Muscle of back (tissue), 13 donors: ENCODE results near the gene PADI1. TPM values are rescaled to one million over a fixed set of nuclear protein-coding genes. Genes with fewer than 3 reads are reported as not detected.

Experiments used
- DNase-seq, 3 donors: peaks; one replicate each; pipeline versions ENCODE4 v3.0.0 to v3.0.0-alpha.2; 2013
- long read RNA-seq, 9 donors: transcript quantifications; one replicate each; lab custom pipeline, GENCODE V29; 2026
- polyA plus RNA-seq, 10 donors: library from polyadenylated mRNA; unstranded; fragments of 120-200 nt; gene quantifications; one replicate each; pipeline ENCODE4 v1.2.1, GENCODE V29; 2013; ENCODE audit not compliant: insufficient read length in 10 of 10

The PADI1 gene, protein sequence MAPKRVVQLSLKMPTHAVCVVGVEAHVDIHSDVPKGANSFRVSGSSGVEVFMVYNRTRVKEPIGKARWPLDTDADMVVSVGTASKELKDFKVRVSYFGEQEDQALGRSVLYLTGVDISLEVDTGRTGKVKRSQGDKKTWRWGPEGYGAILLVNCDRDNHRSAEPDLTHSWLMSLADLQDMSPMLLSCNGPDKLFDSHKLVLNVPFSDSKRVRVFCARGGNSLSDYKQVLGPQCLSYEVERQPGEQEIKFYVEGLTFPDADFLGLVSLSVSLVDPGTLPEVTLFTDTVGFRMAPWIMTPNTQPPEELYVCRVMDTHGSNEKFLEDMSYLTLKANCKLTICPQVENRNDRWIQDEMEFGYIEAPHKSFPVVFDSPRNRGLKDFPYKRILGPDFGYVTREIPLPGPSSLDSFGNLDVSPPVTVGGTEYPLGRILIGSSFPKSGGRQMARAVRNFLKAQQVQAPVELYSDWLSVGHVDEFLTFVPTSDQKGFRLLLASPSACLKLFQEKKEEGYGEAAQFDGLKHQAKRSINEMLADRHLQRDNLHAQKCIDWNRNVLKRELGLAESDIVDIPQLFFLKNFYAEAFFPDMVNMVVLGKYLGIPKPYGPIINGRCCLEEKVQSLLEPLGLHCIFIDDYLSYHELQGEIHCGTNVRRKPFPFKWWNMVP
- polyA plus RNA-seq = under 1 TPM; 0.15 to 0.97 (median 0.34) TPM
- long read RNA-seq, donor 1 = 0 reads
- long read RNA-seq, donor 2 = 0 reads
- long read RNA-seq, donor 3 = 0 reads
- long read RNA-seq, donor 4 = 0 reads
- long read RNA-seq, donor 5 = 0 reads
- long read RNA-seq, donor 6 = 0 reads
- long read RNA-seq, donor 7 = 0 reads
- long read RNA-seq, donor 8 = 0 reads
- long read RNA-seq, donor 9 = 0 reads

DNA sequence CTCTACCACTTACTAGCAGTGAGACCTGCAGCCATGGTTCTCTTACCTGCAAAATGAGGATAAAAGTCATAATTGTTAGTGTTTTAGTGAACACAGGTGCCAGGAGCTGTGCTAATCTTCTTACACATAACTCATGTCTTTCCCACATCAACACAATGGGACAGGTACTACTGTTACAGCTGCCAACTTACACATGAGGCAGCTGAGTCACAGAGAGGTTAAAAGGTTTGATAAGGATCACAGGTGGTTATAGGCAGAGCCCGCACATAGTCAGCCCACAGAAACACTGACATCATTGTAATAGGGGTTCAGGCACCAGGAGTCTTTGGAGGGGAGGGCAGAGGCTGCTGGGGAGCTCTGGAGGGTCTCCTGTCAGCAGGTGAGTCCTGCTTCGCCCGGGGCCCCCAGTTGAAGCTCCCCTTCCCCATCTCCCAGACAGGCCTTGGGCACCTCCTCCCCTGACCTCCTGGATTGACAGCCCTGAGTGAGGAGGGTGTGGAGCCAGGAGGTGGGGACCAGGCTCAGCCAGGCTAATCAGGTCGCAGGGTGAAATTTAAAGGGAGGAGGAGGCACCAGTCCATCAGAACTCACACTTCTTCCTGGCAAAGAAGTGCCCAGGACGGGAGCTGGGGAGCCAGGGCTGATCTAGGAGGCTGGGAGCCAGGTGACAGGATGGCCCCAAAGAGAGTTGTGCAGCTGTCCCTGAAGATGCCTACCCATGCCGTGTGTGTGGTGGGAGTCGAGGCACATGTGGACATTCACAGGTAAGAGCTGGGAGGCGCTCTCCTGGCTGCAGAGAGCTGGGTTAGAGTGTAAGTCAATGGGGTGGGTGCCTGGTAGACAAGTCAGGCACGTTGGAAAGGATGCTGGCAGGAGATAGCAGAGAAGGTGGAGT is at the start of gene PADI1:
Gene PADI1, plus strand, starts transcription at position 583 of the 895 bp plus-strand sequence. Its CDS starts 90 bp downstream, at position 673.
- no peak for DNase-seq

DNA sequence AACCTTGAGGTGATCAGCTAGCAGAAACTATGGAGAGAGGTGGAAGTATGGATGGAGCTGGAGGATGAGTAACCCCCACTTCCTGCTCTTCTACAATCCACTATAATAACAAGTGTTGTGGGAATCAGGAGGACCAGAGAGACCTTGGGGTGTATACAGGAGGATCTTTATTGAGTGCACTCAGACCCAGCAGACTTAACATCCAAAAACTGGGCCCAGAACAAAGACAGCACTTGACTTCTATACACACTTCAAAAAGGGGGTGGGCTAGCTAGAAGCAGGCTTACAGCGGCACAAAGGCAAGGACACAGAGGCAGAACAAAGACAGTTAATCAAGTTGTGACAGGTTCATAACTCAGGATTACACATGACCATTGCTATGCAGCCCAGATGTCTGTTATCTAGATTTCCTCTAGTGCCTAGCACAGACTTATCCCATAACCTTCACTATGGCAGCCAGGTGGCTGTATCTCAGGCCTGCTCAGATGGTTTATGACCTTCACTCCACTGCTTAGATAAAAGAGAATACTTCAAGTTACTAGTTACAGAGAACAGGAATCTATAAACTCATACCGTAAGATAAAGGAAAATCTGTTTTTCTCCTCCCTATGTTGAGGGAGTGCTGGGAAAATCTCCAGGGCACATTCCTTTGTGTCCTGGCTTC is 49.5 kb upstream of the PADI1 start:
- no peak for DNase-seq

DNA sequence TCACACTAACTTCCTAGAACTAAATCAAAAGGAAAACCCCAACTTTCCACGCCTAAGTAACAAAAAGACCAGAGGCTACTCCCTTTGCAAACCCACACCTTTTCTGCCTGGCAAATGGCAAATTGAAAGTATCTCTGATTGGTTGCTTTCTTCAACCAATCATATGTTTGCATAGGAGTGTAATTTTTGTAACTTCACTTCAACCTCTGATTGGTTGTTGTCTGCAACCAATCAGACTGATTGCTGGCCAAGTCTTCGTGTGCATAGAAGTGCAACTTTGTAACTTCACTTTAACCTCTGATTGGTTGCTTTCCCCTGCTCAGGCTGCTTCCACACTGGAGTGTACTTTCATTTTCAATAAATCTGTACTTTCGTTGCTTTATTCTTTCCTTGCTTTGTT is 48.8 kb upstream of the PADI1 start:
- no peak for DNase-seq

DNA sequence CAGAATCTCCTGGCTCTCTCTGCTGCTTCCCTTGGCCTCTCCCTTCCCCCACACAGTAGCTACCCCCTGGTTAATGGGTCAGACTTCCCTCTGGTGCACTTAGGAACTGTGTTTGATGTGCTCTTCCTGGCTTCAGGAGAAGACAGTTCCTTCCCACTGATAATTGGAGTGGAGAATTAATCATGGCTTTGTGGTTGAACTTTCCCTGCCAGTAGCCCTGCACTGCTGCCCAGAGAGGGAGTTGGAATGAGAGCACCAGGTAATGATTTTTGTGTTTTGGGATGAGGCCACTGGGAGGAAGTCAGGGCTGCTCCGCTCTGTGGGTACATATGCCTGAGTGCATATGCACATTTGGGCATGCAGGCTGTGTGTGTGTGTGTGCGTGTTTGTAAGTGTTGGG is 46.0 kb upstream of the PADI1 start:
- no peak for DNase-seq

DNA sequence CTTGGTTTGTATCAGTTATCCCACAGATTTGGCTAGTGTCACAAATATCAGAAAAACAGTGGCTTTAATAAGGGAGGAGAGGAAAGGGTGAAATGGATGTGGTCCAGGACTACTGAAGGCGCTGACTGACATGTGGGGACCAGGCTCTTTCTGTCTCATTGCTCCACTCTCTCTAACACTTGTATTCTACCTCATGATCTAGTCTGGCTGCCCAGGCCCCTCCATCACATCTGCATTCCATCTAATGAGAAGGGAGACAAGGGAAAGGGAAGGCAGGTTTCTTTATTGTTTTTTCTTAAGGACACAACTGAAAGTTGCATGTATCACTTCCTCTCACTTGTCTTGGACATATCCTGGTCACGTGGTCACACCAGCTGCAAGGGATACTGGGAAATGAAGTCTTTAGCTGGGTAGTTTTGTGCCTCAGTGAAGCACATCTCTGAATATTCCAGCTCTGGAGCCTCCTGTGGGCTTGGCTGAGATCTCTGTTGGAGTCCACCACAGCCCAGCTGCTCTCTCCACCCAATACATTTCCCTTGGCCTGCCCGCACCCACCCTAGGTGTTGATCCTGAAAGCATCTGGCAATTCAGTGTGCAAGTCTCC is 43.7 kb upstream of the PADI1 start:
- no peak for DNase-seq

DNA sequence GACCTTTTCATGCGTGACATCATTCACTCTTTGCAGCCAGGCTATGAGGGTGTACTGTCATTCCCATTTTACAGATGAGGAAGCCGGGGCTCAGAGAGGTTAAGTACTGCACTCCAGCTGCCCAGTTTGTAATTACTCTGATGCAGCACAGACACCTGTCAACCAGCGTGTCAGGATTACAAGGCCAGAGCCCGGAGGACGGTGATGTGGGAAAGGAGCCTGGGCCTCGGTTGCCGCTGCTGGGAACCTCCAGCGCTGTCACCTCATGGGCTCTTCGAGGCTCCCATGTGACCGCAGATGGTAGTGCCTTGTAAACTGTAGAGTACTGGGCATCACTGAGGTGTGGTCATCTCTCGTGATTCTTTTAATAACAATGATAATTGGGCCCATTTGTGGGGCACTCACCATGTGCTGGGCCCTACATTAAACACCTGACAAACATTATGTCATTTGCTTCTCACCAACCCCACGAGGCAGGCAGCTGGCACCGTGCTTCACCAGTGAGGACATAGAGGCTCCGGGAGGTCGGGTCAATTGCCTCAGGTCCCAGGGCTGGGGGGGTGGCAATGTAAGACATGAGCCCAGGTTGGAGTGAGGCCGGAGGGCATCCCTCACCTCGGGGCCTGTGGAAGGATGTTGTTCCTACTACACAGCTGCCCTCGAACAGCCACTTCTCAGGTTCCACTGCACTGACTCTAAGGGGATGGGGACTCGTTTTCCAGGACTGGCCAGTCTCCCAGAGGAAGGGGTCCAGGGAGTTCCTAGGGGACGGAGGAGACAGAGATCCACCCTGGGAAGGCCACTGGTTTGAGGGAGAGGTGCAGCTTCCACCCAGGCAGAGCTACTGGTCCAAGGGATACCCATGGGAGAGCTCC is 42.8 kb upstream of the PADI1 start:
- no peak for DNase-seq

DNA sequence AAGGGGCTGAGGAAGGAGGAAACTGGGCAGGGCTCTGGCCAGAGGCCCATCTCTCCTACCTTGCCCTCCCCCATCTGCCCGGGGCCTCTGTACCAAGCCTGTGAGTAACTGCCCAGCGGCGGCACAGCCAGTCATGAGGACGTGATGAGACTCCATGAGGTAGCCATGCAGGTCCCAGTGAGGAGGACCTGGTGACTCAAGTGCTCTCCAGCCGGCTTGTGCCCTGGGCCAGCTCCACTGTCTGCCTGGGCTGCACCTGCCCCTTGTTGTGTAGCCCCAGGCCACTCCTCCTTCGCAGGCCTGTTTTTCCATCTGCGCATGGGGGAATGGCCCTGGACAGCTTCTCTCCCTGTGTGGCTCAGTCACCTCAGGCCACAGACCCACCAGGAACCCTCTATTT is 42.0 kb upstream of the PADI1 start:
- no peak for DNase-seq

DNA sequence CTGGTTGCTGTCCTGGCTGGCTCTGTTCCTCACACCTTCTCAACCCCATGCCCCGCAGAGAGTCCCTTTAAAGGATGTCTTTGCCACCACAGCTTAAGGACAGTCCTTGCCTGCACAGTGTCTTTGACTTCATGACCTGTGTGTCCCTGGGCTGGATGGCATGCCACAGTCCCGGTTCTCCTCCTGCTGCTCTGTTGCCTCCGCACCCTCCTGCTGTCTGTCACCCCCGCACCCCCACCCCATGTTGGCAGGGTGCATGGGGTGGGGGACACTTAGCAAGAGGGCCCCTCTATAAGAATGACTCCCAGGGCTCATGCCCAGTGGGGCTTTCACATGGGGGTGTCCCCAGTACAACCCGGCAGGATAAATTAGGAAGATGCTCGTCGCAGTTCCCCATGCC is 41.6 kb upstream of the PADI1 start:
- DNase-seq = no peak

DNA sequence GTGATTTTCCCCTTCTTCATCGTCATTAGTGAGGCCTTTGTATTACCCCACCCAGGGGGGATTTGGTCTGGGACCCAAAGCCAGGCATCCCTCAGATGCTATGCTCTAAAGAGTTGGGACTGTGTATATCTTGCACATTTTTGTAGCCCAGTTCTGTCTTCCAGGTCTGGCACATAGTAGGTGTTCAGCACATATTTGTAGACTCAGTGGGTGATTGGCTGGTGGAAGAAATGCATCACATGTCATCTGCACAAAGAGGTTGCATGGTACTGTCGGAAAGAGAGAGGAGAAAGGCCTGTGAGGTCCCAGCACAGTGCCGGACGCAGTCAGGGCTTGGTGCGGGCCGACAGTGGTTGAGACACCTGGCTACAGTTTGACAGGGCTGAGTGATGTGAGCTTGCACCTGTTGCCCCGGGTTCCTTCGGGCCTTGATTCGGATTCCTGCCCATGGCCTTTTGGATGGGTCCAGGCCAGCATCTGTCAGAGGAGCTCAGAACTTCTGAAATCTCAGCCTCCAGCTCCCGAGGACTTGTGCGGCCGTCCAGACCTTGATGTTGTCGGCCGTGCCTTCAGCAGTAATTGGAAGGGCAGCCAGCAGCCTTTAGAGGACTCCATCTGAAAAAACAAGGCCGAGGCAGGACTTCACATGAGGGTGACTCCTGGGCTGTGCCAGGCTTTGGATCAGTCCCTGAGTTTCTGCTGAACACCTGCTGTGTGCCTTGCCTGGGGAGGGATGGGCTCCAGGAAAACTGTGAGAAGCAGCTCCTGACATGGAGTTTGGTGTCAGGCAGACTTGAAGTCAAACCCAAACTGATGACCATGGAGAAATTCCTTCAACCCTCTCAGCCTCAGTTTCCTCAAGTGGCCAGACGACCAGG is 40.9 kb upstream of the PADI1 start:
- DNase-seq = no peak

DNA sequence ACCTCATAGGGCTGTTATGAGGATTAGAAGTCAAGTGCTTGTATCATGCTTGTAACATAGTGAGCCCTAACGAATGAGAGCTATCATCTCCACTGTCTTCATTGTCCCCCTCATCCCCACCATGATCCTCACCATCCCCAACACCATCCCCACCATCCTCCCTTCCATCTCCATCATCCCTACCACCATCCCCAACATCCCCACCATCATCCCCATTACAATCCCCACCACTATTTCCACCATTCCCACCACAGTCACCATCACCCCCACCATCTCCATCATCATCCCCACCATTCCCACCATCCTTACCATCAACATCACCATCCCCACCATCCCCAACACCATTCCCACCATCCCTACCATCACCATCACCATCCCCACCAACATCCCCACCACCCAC is 39.1 kb upstream of the PADI1 start:
- no peak for DNase-seq

DNA sequence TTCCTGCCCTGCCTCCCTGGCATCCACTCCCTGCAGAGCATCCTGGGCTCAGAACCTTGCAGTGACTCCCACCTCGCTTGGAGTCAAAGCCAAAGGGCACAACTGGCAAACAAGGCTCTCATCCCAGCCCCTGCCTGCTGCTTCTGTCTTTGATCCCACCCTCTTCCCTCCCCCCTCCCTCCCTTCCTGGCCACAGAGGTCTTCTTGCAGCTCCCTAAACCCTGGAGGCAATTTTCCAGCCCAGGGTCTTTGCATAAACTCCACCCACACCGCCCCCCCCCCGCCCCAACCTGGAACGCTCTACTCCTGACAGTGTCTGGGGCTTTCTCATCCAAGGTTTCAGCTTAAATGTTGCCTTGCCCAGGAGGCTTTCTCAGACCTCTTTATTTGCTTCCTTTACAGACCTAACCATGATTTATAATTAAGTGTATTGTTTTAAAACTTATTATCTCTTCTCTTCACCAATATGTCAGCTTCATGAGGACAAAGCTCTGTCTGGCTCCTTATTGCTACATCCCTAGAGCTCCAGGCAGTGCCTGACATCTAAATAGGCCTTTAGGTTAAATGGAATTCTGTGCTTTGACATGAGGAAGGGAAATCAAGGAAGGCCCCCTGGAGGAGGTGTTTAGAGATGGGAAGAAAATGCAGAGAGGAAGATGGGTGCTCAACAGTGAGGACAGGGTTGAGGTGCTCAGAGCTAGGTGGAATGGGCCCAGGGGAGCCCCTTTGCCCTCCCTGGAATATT is 37.7 kb upstream of the PADI1 start:
- DNase-seq = no peak

DNA sequence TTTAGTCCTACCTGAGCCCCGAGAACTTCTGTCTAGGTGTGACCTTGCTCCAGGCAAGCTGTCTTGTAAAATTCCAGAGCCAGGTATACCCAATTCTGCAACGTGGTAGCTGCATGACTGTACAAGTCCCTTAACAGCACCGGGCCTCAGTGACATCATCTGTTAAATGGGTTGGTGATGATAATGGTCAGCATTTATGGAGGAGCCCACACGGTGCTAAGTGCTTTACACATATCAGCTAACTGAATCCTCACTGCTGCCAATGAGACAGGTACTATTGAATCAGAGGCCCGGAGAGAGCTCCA is 37.2 kb upstream of the PADI1 start:
- no peak for DNase-seq

DNA sequence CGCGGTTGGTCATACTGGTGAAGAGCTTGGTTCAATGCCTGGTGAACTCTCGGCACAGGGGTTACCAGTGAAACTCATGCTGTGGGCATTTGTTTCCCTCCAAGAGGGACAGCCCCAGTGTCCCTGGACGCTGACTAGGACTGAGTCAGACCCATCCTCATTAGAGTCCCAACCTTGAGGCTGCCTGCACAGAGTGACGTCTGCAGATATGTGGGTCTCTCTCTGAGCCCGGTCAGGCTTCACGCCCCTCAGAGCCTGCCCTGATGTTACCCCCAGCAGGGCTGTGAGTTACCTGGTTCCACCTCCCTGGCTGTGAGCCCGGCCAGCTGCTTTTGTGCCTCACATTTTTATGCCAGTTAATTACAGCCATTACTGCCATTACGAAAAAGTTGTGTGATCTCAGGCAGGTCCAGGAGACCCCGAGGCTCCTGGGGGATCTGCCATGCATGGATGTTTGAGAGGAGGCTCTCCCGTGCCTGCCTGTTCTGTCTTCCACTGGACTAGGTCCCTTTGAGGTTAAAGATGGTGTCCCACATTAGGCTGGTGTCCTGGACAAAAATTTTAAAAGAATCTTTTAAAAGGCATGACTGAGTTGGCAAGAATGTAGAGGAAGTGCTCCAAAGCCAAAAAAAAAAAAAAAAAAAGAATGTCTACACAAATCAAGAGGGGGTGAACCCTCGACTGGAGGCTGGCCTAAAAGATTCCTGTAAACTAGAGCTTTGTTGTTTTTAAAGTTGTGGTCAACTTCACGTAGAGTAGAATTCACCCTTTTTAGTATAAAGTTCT is 36.6 kb upstream of the PADI1 start:
- DNase-seq = peak in 1 of 3 donors; percentile 65

DNA sequence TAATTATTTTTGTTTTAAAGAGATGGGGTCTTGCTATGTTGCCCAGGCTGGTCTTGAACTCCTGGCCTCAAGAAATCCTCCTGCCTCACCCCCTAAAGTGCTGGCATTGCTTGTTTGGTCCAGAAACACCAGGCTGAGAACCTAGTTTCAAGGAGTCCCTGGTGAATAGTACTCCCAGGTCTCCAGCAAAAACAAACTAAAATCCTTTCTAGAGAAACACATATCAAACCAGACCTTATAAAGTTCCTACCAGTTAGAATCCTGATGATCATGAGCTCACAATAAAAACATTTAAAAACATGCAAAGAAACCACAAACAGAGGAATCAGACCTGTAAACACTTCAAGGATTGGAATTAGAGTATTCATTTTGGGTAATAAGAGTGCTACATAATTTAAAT is 34.4 kb upstream of the PADI1 start:
- DNase-seq = no peak

DNA sequence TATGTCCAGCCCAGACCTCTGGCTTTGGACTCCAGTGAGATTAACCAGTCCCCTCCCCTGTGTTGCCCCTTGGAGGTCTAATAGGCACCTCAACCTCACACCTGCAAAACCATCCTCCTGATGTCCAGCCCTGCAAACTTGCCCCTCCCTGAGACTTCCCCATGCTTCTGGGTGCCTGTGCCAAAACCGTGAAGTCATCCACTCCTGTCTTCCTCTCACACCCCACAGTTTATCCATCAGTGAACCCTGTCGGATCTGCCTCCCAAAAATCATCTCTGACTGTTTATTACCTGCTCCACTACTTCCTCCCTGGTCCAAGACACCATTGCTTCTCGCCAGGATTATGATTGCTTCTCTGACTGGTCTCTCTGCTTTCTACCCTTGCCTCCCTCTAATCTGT is 31.7 kb upstream of the PADI1 start:
- DNase-seq = no peak

DNA sequence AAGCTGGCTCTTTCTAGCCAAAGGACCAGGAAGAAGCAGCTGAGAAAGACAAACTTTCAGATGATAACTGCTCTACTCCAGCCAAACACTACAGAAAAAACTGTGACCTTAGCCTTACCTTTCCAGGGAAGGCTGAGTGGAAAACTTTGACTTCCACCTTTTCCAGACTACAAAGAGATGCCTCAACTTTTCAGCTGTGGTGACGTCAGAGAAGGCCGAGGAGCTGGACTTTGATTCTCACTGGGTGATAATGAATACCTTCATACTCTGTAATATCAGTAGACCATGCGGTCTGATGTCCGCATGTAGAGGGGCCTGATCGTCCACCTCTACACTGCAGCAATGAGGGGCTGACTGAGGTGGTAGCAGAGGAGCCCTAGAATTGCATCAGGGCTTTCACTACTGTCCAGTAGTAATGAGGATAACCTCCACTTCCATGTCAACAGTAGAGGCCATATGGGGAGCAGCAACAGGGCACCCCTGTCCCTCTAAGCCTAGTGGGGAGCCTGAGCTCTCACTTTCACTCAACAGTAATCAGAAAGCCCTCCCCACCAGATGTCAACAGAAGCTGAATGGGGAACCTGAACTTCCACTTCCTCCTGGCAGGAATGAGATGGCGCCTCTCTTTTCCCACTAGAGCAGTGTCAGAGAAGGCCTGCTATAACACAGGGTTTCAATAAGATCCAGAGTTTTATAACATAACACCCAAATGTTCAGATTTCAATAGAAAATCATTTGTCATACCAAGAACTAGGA is 28.4 kb upstream of the PADI1 start:
- no peak for DNase-seq

DNA sequence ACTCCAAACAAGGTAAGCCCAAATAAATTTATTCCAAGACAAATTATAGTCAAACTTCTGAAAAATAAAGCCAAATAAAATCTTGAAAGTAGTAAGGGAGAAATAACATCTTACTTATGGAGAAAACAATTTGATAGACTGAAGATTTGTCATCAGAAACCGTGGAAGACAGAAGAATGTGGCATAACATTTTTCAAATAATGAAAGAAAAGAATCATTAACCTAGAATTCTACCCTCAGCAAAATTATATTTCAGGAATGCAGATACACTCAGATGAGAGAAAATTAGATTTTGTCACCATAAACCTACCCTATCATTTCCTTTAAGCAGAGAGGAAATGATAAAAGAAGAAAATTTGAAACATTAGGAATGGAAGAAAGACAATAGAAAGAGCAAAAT is 27.3 kb upstream of the PADI1 start:
- DNase-seq = no peak
